ENCODE results near the gene TECPR2.
"Not testable (repeated sequence)": the region's sequence is repeated elsewhere in the genome, so short reads cannot be mapped to it uniquely, and the experiment has no call there.

TECPR2 gene, protein sequence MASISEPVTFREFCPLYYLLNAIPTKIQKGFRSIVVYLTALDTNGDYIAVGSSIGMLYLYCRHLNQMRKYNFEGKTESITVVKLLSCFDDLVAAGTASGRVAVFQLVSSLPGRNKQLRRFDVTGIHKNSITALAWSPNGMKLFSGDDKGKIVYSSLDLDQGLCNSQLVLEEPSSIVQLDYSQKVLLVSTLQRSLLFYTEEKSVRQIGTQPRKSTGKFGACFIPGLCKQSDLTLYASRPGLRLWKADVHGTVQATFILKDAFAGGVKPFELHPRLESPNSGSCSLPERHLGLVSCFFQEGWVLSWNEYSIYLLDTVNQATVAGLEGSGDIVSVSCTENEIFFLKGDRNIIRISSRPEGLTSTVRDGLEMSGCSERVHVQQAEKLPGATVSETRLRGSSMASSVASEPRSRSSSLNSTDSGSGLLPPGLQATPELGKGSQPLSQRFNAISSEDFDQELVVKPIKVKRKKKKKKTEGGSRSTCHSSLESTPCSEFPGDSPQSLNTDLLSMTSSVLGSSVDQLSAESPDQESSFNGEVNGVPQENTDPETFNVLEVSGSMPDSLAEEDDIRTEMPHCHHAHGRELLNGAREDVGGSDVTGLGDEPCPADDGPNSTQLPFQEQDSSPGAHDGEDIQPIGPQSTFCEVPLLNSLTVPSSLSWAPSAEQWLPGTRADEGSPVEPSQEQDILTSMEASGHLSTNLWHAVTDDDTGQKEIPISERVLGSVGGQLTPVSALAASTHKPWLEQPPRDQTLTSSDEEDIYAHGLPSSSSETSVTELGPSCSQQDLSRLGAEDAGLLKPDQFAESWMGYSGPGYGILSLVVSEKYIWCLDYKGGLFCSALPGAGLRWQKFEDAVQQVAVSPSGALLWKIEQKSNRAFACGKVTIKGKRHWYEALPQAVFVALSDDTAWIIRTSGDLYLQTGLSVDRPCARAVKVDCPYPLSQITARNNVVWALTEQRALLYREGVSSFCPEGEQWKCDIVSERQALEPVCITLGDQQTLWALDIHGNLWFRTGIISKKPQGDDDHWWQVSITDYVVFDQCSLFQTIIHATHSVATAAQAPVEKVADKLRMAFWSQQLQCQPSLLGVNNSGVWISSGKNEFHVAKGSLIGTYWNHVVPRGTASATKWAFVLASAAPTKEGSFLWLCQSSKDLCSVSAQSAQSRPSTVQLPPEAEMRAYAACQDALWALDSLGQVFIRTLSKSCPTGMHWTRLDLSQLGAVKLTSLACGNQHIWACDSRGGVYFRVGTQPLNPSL (N-terminal part only)

DNA sequence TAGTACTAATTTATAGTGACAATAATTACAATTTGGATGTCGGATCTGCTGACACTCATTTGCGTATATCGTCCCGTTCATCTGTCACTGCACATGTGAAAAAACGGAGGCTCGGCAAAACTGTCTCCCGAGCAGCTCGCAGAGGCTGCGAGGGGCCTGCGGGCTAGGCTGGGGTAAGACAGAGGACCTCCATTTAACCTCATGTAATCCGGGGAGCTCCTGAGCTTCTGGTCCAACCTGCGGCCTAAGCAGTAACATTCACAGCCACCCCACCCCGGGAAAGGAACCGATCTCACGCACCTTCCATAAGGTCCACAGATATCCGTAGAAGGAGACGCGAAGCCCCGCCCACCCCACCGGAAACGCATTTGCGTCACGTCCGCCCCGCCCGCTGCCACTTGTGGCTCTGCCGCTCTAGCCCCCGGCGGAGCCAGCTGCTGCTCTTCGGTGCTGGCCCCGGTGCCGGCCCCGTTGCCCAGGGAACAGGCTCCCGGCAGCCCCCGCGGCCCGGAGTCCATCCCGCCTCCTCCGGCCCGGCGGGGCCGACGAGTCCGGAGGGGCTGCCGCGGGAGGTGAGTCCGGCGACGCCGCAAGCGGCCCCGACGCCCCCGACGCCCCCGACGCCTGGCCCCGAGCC, at the start of gene TECPR2, which contains the start of gene CINP:
TSS of gene TECPR2 (plus strand) at position 397 of the 637 bp plus-strand sequence. CDS start 13,781 bp downstream, outside the sequence.
TSS of gene CINP (minus strand) at position 346 of the 637 bp plus-strand sequence. CDS start at position 307, 39 bp downstream.
- DNase-seq = peak; percentile 96

GRCh38 chr14:102314242-102315011, 48.3 kb upstream of the TECPR2 start:
- DNase-seq = peak; percentile 88

DNA sequence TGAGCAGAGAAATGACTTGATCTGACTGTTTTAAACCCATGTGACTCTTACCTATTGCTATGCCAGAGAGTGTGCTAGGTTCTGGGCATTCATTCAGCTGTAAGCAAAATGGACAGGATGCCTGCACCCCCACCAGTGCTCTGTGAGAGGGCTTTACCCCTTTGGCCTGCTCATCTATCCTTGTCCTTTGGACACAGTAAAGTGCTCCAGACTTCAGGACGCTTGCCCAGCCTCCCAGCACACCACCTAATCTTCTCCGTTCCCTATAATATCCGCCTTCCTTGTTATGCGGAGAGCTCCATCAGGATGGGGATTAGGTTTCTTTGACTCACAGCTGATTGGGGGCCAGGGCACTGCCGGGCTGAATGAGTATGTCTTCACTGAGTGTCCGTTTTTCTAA, 47.6 kb upstream of the TECPR2 start:
- no peak for DNase-seq

DNA sequence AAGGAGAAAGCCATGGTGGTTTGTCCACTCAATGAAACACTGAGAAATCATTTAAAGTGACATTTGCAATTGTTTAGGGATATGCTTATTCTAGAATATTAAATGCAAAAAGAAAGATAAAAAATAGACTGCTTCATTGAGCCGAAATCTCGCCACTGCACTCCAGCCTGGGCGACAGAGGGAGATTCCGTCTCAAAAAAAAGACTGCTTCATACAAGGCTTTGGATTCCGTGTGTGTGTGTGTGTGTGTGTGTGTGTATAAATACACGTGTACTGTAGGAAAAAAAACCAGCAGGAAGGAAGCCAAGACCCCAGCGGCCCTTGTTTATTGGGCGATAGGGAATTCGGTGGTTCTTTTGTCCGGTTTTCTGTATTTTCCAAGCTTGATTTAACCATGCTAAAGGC, 46.4 kb upstream of the TECPR2 start:
- peak; percentile 32 for DNase-seq

DNA sequence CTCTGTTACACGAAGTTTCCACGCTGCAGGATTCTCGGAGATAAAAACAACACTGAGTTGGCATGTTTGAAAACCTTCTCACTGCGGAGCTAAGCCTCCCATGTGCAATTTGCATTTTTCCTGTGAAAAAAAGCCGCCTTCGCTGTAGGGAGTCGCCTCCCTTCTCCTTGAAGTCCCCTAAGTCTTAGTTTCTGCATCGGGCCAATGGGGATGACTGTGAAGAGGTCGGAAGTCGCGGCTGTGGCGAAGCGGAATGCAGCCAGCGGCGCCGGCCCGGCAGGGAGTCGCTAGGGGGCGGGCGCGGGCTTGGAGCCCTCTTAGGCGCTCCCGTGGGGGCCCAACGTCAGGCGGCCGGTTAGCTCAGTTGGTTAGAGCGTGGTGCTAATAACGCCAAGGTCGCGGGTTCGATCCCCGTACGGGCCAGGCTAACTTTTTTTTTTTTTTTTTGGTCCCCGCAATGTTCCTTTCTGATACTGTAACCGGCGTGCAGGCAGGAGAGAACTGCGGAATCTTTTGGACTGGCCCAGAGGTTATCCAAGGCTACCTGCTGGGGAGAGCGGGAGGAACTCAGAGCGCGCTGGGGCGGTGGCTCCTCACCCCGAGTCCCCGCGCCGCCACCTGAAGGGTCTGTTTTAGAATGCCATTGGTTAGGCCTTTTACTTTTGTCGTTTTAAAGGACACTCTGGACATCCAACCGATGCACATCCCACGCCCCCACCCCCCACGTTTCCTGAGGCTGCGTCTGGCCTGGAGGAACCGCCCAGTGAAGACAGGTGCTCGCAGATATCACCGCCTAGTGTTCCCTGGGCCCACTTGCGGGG, 45.8 kb upstream of the TECPR2 start:
- DNase-seq = peak; percentile 95

DNA sequence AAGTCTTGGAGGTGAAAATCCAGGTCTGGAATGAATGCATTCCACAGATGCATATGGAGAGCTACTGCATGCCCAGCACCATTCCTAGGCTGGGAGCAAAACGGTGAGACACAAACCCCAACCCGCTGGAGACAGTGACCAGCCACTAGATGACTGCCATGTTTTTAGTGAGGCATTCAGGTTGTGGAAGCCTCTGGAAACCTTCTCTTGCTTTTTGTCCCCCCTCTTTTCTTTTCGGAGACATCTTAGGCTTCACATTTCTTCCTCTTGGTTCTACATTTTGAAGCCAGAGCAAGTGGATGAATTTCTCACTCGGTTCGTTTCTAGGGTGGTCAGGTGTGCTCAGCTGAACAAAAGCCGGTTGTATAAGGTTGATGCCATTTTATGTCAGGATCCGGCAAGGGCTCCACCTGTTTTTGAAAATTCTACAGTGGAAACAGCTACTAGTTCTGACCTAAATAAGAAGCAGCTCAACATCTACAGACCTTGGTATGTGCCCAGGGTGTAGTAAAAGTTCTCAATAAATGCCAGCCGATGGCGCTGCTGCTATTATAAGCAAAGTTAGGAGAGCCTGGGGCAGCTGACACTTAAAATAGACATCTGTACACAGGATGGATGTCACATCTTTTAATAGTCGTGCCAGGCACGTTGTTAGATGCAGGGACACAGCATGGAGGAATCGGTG, 45.0 kb upstream of the TECPR2 start:
- DNase-seq = peak; percentile 61

GRCh38 chr14:102318781-102319276, 43.9 kb upstream of the TECPR2 start:
- no peak for DNase-seq

DNA sequence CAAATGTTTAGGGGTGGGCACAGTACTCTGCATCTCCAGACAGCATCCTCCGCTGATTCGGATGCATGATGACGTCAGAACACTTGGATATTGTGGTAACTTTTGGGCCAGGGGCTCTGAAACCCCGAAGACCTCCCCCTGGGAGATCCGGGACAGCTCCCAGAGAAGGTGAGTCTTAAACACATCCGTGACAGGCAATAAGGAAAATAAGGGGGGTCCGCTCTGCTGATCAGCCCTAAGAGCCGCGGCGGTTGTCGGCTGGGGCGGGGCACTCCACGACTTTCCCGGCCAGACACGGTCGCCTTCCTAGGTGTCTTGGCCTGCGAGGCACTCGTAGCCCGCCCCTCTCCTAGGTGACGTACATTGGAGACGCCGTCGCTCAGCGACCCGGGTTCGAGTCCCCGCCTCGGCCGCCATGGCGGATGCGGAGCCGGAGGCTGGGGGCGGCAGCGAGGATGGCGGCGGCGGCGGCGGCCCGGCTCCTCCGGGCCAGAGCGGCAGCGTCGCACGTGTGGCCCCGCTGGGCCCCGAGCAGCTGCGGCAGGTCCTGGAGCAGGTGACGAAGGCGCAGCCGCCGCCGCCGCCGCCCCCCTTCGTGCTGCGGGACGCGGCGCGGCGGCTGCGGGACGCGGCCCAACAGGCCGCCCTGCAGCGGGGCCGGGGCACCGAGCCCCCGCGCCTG, 43.2 kb upstream of the TECPR2 start, which contains the start of gene ZNF839:
TSS of gene ZNF839 (plus strand) at position 396 of the 682 bp plus-strand sequence. CDS start at position 416, 20 bp downstream.
- DNase-seq = peak; percentile 96

DNA sequence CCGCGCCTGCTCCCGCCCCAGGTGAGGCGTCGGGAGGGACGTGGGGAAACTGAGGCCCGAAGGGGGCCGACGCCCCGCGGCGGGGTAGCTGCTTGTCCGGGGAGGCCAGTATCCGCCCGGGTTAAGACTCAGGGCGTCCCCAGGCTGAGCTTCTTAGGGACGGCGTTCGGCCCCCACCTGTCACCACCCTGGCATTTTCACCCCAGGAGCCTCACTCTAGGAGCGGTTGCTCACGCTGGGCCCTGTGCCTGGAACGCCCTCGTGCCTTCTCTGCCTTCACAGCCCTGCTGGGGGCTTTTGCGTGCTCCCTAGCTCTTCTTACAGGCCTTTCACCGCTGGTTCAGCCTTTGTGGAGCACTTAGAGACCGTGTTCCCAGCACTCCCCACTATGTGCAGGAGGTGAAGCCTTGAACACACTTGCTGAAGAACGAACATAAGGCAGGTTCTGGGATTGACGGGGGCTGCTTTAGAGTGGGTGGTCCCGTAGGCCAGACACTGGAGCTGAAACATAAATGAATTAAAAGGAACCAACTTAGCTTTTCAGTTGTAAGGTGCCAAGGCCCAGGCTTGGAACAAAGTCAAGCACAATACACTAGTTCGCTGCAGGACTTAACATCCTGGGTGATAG, 42.6 kb upstream of the TECPR2 start:
- DNase-seq = peak; percentile 35

DNA sequence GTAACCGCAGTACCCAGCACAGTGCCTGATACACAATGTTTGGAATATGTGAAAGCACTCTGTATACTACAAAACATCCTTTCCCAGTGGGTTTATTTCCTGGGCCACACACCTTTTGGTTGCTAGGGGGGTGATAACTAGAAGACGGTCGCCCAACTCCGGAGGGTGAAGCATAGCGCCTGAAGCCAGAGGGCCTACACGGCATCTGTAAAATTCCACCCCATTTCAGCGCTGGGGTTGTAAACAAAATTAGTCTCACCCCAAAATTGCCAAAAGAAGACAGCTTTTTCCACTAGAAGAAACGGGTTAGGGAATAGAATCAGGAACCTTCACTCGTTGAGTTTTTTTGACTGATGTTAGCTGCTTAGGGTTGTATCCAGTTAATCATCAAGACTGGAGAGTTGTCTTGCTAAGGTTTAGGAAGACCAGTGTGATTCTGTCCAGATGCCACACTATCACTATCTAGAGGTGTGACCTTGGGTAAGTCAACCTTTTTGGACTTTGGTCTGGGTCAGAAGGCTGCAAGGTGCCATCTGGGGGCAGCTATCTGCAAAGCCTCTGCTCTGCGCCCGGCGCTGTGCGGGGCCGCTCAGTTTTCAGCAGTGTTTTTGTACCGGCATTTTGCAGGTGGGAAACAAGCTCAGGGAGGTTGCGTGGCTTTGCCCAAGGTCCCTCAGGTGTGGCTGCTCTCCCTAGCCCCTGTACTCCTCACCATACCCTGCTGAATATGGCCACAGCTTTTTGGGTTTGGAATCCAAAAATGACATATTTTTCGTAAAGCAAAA, 41.9 kb upstream of the TECPR2 start:
- no peak for DNase-seq

- DNase-seq = no peak
These were observed 41.0 kb upstream of the TECPR2 start for GRCh38 chr14:102321456-102322422.

DNA sequence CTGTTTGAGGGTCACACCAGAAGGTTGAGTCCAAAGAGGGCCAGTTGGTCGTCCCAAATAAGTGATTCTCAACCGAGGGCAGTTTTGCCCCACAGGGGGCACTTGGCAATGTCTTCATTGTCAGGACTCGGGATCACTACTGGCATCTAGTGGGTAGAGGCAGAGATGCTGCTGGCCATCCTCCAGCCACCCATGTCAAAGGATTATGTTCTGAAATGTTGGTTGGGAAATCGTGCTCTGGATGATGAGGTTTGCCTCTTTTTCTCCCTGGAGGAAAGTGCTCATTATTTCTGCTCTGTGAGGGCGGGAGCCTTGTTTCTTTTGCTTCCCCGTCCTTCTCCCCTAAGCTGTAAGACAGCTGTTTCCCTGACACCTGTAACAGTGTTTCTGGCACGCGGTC, 39.6 kb upstream of the TECPR2 start:
- peak; percentile 55 for DNase-seq

DNA sequence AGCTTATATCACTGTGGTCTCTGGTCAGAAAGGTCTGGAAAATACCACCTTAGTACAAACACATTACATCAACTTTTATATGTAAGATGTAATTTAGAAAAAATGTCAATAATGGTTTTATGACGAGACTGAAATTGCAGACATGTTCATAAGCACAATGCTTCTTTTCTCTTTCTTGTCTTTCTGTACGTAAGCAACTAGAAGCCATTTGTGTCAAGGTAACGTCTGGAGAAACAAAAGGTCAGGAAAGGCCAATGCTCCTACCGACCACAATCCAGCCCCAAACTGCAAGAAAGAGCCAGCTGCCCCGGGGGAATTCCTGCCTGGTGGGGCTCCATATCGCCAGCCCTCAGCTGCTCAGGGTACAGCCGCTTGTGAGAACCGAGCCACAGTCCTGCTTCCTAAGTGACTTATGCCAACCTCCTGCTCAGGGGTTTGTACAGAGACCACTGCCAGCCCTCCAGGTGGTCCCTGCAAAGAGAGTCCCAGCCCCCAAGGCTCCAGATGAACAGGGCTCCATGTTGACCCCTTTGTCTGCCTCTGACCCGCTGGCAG, 36.9 kb upstream of the TECPR2 start:
- no peak for DNase-seq

DNA sequence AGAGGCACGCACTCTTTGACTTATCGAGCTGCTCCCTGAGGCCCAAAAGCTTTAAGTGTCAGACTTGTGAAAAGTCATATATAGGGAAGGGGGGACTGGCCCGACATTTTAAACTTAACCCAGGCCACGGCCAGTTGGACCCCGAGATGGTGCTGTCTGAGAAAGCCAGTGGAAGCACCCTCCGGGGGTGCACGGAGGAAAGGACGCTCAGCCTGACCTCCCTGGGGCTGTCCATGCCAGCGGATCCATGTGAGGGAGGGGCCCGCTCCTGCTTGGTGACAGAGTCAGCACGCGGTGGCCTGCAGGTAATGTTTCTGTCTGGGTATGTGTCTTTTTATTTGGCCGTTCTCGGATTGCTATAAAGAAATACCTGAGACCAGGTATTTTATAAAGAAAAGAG, 36.2 kb upstream of the TECPR2 start:
- no peak for DNase-seq

- not testable (repeated sequence) for DNase-seq
These were observed 33.4 kb upstream of the TECPR2 start for GRCh38 chr14:102329381-102329780.

DNA sequence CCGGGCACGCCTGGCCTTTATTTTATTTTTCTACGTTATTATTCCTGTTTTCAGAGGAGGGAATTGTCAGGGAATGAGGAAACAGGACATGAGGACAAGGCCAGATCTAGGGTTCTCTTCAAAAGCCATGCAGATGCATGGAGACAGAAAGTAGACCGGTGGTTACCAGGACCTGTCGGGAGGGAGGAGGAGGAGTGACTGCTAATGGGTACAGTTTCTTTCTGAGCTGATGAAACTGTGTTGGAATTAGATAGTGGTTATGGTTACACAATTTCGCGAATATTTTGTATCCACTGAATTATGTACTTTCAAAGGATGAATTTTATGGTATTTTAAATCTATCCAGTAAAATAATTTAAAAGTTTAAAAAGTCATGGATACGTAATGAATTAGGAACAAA, 31.9 kb upstream of the TECPR2 start:
- no peak for DNase-seq
